SK-N-DZ (cell line): Measurements from ENCODE around the gene FLAD1.

Experiments used
- DNase-seq: peaks from one replicate; pipeline ENCODE4 v3.0.0-alpha.2; 2015; ENCODE audit warnings: low spot score
- small RNA-seq, 2 experiments: library from RNA; depleted of rRNA; stranded (forward); fragments of <200 nt; gene quantifications; one replicate each; pipeline ENCODE3, GENCODE V24; 2014

FLAD1 gene

DNA sequence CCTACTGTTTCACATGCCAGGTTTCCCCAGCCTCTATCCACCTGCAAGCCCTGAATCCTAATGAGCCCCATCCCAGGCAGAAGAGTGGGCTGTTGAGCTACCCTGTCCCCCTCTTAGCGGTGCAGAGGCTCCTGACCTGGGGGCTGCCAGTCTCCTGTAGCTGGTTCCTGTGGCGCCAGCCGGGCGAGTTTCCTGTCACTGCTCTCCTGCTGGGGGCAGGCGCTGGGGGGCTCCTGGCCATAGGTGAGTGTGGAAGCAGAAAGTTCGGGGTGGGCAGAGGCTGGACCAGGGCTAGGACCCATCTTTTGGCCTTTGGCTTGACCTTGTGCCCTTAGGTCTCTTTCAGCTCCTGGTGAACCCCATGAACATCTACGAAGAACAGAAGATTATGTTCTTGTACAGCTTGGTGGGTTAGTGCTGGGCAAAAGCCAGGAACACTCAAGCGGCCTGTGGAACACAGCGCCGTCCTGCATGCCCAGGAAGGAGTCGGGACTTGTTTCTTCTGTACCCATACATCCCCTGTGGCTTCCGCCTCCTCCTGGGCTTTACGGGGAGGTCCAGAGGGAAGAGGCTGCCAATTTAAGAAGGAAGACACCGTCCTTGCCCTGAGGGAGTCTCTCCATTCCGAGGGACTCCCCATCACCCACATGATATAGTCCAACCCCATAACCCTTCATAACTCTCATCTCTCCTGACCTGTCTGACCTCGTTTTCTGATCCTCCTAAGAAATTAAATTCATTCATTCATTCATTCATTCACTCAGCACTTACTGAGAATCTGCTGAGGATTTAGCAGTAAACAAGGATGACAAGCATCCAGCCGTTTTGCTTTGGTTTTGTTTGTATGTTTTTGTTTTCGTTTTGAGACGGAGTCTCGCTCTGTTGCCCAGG is 51.4 kb downstream of the FLAD1 start:
- no peak for DNase-seq

- DNase-seq = no peak
Measured at GRCh38 chr1:155035936-155036335, 52.8 kb downstream of the FLAD1 start.

- no peak for DNase-seq
Measured at GRCh38 chr1:155037043-155037442, 53.9 kb downstream of the FLAD1 start.

- DNase-seq = no peak
Measured at GRCh38 chr1:155037851-155038441, 54.8 kb downstream of the FLAD1 start.

DNA sequence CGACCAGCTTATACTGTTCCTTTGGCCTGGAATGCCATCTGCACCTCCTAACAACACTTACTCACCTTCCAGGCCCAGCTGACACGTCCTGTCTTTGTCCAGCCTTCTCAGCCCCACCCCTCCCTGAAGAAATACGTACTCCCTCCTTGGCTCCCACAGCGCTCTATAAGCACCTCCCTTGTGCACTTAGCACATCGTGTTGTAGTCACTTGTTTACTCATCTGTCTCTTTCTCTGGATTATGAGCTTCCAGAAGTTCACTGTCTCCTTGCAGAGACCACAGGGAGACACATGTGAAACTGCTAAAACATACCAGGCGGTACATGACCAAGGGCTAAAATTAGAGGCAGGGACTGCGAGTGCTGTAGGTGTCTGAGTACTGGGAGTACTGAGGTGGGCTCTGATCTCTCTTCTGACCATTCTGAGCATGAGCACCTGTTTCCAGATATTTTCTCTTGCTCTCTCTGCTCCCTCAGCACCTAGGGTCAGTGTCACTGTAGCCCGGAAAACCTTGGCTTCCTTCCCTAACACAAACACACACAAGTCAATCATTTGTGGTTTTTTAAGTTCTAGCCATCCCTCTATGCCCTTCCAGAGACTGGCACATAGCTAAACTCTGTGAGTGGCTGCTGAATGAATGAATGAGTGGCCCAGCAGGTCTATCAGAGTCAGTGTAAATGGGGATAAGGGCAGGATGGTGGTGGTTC is 55.6 kb downstream of the FLAD1 start:
- no peak for DNase-seq

GRCh38 chr1:155039308-155039669 is 56.1 kb downstream of the FLAD1 start:
- no peak for DNase-seq

GRCh38 chr1:155040358-155041093 is 57.4 kb downstream of the FLAD1 start:
- DNase-seq = peak; percentile 51

Small RNAs within 50 kb of the gene (small RNA-seq; reads per million reads assigned to genes)
- gene MIR4258 = 0 reads per million in 2 experiments
- gene RF00017 = 0 reads per million in 2 experiments
